ENCODE data around the gene RAB9B.

RAB9B gene

GRCh38 chrX:103831803-103832544, at the start of gene RAB9B:
RAB9B (minus strand) TSS chrX:103832257; CDS start chrX:103825784, 6,473 bp downstream.
- ChIA-PET POLR2A (no interaction called here), CTCF (interaction anchor here (0.9 to 2.5 kb wide), 5 partner anchors 10 to 305 kb away, joined by 3 to 21 read pairs (median 6); no protein-coding TSS in a partner anchor)
- DNase-seq (ENCODE audit: low read depth, low spot score) = no peak
- no peak for TF ChIP-seq CTCF (IDR thresholded peaks at IDR 0.05; ENCODE audit: insufficient read depth, low read length, missing control alignments)
- H3K4me3 ChIP-seq (ENCODE audit: low read depth, low read length) = peak within 1 kb of the TSS; percentile 62

GRCh38 chrX:103879339-103879738, 47.3 kb upstream of the RAB9B start:
- CTCF ChIA-PET = no interaction called here
- H3K4me3 ChIP-seq (ENCODE audit: low read depth, low read length) = no peak overlapping the region
- DNase-seq (ENCODE audit: low read depth, low spot score) = no peak
- POLR2A ChIA-PET = no interaction called here
- TF ChIP-seq CTCF (IDR thresholded peaks at IDR 0.05; ENCODE audit: insufficient read depth, low read length, missing control alignments) = no peak

- peak; percentile 21 for DNase-seq (ENCODE audit: low read depth, low spot score)
- CTCF ChIA-PET = no interaction called here
- POLR2A ChIA-PET = no interaction called here
- no peak overlapping the region for H3K4me3 ChIP-seq (ENCODE audit: low read depth, low read length)
- TF ChIP-seq CTCF (IDR thresholded peaks at IDR 0.05; ENCODE audit: insufficient read depth, low read length, missing control alignments) = no peak
These were observed 46.5 kb upstream of the RAB9B start for GRCh38 chrX:103878466-103879122.

GRCh38 chrX:103877571-103877970, 45.5 kb upstream of the RAB9B start:
- DNase-seq (ENCODE audit: low read depth, low spot score) = no peak
- POLR2A ChIA-PET = no interaction called here
- no peak overlapping the region for H3K4me3 ChIP-seq (ENCODE audit: low read depth, low read length)
- TF ChIP-seq CTCF (IDR thresholded peaks at IDR 0.05; ENCODE audit: insufficient read depth, low read length, missing control alignments) = no peak
- CTCF ChIA-PET = no interaction called here

- ChIA-PET POLR2A (no interaction called here), CTCF (no interaction called here)
- H3K4me3 ChIP-seq (ENCODE audit: low read depth, low read length) = no peak overlapping the region
- no peak for TF ChIP-seq CTCF (IDR thresholded peaks at IDR 0.05; ENCODE audit: insufficient read depth, low read length, missing control alignments)
- DNase-seq (ENCODE audit: low read depth, low spot score) = no peak
These were observed 33.0 kb upstream of the RAB9B start for GRCh38 chrX:103864886-103865534.

GRCh38 chrX:103864149-103864548, 32.1 kb upstream of the RAB9B start:
- no peak for TF ChIP-seq CTCF (IDR thresholded peaks at IDR 0.05; ENCODE audit: insufficient read depth, low read length, missing control alignments)
- no peak for DNase-seq (ENCODE audit: low read depth, low spot score)
- CTCF ChIA-PET = no interaction called here
- POLR2A ChIA-PET = no interaction called here
- no peak overlapping the region for H3K4me3 ChIP-seq (ENCODE audit: low read depth, low read length)
